ENCODE measurements around the gene CFAP77. TPM values are rescaled to one million over a fixed set of nuclear protein-coding genes. Genes with fewer than 3 reads are reported as not detected.
"Not testable (repeated sequence)": the region's sequence is repeated elsewhere in the genome, so short reads cannot be mapped to it uniquely, and the experiment has no call there.

Gene CFAP77
- polyA plus RNA-seq, 3 donors = not detected

DNA sequence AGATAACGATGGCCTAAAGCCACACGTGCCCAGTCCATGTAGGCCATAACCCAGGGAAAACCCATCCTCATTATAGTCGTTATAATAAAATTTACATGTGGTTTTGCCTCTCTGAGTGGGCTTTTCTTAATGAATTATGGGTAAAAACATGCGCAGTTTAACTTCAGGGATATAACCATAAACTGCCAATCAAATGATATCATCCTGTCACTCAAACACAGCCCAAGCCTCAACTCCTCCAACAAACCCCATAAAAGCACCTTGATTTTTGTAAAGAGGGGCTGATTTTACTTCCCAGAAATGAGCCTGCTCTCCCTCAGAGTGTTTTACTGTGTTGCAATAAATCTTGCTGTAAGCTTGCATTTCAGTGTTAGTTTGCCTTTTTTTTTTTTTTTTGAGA is 39.4 kb upstream of the CFAP77 start:
- Histone ChIP-seq H3K27me3 (ENCODE audit: control insufficient read depth in 2 of 2, insufficient read depth in 2 of 2, low read length in 2 of 2) (no peaks in the 10 kb centered on the region), H3K9me3 (replicated peaks in 1 of 2; ENCODE audit: control insufficient read depth in 1 of 2, insufficient read depth in 1 of 2, low read length in 2 of 2) (no peaks in the 10 kb centered on the region), H3K4me1 (ENCODE audit: control insufficient read depth in 1 of 2, insufficient read depth in 2 of 2, low read length in 2 of 2) (peaks cover 74 to 90% of the 10 kb centered on the region in 2 donors), H3K4me2 (replicated peaks; ENCODE audit: extremely low read depth, low read length, poor library complexity, severe bottlenecking) (no peak overlapping the region), H2AFZ (ENCODE audit: insufficient read depth, low read depth, low read length, poor library complexity, severe bottlenecking) (no peak overlapping the region), H3K27ac (ENCODE audit: low read depth in 1 of 2, low read length in 2 of 2) (peak overlapping the region; percentile 43 to 58), H3K36me3 (replicated peaks in 1 of 2; ENCODE audit: control insufficient read depth in 1 of 2, insufficient read depth in 2 of 2, low read length in 2 of 2) (peaks cover 7 to 9% of the 10 kb centered on the region in 2 donors), H4K20me1 (ENCODE audit: insufficient read depth, low read length) (no peaks in the 10 kb centered on the region), H3K9ac (ENCODE audit: insufficient read depth, low read length, poor library complexity, severe bottlenecking) (no peak overlapping the region), H3K79me2 (ENCODE audit: insufficient read depth, low read length) (no peaks in the 10 kb centered on the region), H3K4me3 (replicated peaks in 1 of 3; ENCODE audit: low read depth in 2 of 3, low read length in 3 of 3) (no peak overlapping the region)
- Mint-ChIP-seq H3K4me1 (peaks cover 89% of the 10 kb centered on the region), H3K27me3 (ENCODE audit: low read depth in 3 of 3) (peaks cover 0 to 4% (median 4%) of the 10 kb centered on the region in 3 donors), H3K36me3 (peaks cover 5 to 11% of the 10 kb centered on the region in 2 donors), H3K27ac (peak overlapping the region; percentile 80 to 99 (median 87)), H3K9me3 (peaks cover 0 to 5% (median 0%) of the 10 kb centered on the region in 7 donors), H3K4me3 (no peak overlapping the region)
- WGBS (ENCODE audit: insufficient coverage) = no CpG with 5 or more reads among the region's 4 CpGs
- intact Hi-C loops (cut with micrococcal nuclease) = no loop called here
- TF ChIP-seq, protein P1, sequence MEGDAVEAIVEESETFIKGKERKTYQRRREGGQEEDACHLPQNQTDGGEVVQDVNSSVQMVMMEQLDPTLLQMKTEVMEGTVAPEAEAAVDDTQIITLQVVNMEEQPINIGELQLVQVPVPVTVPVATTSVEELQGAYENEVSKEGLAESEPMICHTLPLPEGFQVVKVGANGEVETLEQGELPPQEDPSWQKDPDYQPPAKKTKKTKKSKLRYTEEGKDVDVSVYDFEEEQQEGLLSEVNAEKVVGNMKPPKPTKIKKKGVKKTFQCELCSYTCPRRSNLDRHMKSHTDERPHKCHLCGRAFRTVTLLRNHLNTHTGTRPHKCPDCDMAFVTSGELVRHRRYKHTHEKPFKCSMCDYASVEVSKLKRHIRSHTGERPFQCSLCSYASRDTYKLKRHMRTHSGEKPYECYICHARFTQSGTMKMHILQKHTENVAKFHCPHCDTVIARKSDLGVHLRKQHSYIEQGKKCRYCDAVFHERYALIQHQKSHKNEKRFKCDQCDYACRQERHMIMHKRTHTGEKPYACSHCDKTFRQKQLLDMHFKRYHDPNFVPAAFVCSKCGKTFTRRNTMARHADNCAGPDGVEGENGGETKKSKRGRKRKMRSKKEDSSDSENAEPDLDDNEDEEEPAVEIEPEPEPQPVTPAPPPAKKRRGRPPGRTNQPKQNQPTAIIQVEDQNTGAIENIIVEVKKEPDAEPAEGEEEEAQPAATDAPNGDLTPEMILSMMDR (IDR thresholded peaks at IDR 0.05) = no peak
- peak in 2 of 3 donors; percentile 31 to 40 for DNase-seq

DNA sequence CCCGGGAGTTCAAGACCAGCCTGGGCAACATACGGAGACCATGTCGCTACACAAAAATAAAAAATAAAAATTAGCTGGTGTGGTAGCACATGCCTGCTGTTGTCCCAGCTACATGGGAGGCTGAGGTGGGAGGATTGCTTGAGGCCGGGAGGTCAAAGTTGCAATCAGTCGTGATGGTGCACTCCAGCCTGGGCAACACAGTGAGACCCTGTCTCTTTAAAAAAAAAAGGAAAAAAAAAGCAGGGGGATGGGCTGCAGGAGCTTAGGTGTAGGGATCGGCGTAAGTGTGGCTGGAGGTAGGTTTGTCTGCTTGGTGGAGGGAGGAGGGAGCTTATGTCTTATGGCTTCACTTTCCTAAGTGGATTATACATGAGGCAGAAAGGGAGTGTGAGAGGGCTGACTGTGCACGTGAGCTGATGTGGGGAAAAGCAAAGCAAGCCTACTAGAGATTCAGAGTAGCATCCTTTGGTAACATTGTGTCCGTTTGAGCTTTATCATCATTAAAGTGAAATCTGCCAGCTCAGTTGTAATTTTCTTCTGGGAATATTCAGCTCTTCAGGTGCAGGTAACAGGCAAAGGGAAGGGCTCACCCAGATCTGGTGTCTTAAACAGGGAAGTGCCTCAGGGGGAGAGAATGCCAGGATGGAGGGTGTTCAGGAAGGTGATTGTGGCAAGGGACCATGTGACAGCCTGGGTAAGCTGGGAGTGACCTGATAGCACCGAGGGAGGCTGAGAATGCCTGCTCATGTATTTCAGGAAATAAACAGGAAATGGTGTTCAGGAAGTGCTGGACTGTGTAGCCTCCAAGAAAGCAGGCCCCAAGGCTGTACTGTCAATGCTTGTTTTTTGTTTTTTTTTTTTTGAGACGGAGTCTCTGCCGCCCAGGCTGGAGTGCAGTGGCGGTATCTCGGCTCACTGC is 37.6 kb upstream of the CFAP77 start:
- peaks cover 58 to 72% of the 10 kb centered on the region in 2 donors for H3K4me1 ChIP-seq (ENCODE audit: control insufficient read depth in 1 of 2, insufficient read depth in 2 of 2, low read length in 2 of 2)
- H3K27me3 Mint-ChIP-seq (ENCODE audit: low read depth in 3 of 3) = peaks cover 0 to 4% (median 2%) of the 10 kb centered on the region in 3 donors

DNA sequence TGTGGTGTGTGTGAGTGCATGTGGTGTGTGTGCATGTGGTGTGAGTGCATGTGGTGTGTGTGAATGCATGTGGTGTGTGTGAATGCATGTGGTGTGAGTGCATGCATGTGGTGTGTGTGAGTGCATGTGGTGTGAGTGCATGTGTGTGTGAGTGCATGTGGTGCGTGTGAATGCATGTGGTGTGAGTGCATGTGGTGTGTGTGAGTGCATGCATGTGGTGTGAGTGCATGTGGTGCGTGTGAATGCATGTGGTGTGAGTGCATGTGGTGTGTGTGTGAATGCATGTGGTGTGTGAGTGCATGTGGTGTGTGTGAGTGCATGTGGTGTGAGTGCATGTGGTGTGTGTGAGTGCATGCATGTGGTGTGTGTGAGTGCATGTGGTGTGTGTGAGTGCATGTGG is 32.2 kb upstream of the CFAP77 start:
- H3K4me3 Mint-ChIP-seq; intact Hi-C loops (cut with micrococcal nuclease); H3K27me3 Mint-ChIP-seq (ENCODE audit: low read depth in 3 of 3); H2AFZ ChIP-seq (ENCODE audit: insufficient read depth, low read depth, low read length, poor library complexity, severe bottlenecking); H4K20me1 ChIP-seq (ENCODE audit: insufficient read depth, low read length); H3K9me3 ChIP-seq (replicated peaks in 1 of 2; ENCODE audit: control insufficient read depth in 1 of 2, insufficient read depth in 1 of 2, low read length in 2 of 2); DNase-seq; H3K27ac Mint-ChIP-seq; H3K27me3 ChIP-seq (ENCODE audit: control insufficient read depth in 2 of 2, insufficient read depth in 2 of 2, low read length in 2 of 2); H3K4me3 ChIP-seq (replicated peaks in 1 of 3; ENCODE audit: low read depth in 2 of 3, low read length in 3 of 3); H3K27ac ChIP-seq (ENCODE audit: low read depth in 1 of 2, low read length in 2 of 2); H3K4me2 ChIP-seq (replicated peaks; ENCODE audit: extremely low read depth, low read length, poor library complexity, severe bottlenecking); H3K9ac ChIP-seq (ENCODE audit: insufficient read depth, low read length, poor library complexity, severe bottlenecking); H3K9me3 Mint-ChIP-seq: not testable (repeated sequence)
- Histone ChIP-seq H3K4me1 (ENCODE audit: control insufficient read depth in 1 of 2, insufficient read depth in 2 of 2, low read length in 2 of 2) (peaks cover 39 to 45% of the 10 kb centered on the region in 2 donors), H3K79me2 (ENCODE audit: insufficient read depth, low read length) (peaks cover 11% of the 10 kb centered on the region), H3K36me3 (replicated peaks in 1 of 2; ENCODE audit: control insufficient read depth in 1 of 2, insufficient read depth in 2 of 2, low read length in 2 of 2) (peaks cover 39 to 50% of the 10 kb centered on the region in 2 donors)
- peaks cover 21 to 25% of the 10 kb centered on the region in 2 donors for H3K36me3 Mint-ChIP-seq
- WGBS (ENCODE audit: insufficient coverage) = 100% methylated on average over 2 of the region's 2 CpGs
- peaks cover 36% of the 10 kb centered on the region for H3K4me1 Mint-ChIP-seq

More for the DNA sequence above, 37.6 kb upstream of the CFAP77 start:
- H3K4me1 Mint-ChIP-seq = peaks cover 71% of the 10 kb centered on the region
- H4K20me1 ChIP-seq (ENCODE audit: insufficient read depth, low read length) = no peaks in the 10 kb centered on the region
- peak overlapping the region; percentile 94 to 99 (median 97) for H3K27ac Mint-ChIP-seq
- H3K36me3 Mint-ChIP-seq = peaks cover 11 to 14% of the 10 kb centered on the region in 2 donors
- H3K9me3 Mint-ChIP-seq = peaks cover 0 to 5% (median 0%) of the 10 kb centered on the region in 7 donors
- H3K9me3 ChIP-seq (replicated peaks in 1 of 2; ENCODE audit: control insufficient read depth in 1 of 2, insufficient read depth in 1 of 2, low read length in 2 of 2) = no peaks in the 10 kb centered on the region
- H3K4me2 ChIP-seq (replicated peaks; ENCODE audit: extremely low read depth, low read length, poor library complexity, severe bottlenecking) = peak overlapping the region; percentile 69
- WGBS (ENCODE audit: insufficient coverage) = 20% methylated on average over 7 of the region's 14 CpGs
- peaks cover 23 to 27% of the 10 kb centered on the region in 2 donors for H3K36me3 ChIP-seq (replicated peaks in 1 of 2; ENCODE audit: control insufficient read depth in 1 of 2, insufficient read depth in 2 of 2, low read length in 2 of 2)
- H3K9ac ChIP-seq (ENCODE audit: insufficient read depth, low read length, poor library complexity, severe bottlenecking) = peak overlapping the region; percentile 46
- H2AFZ ChIP-seq (ENCODE audit: insufficient read depth, low read depth, low read length, poor library complexity, severe bottlenecking) = peak overlapping the region; percentile 65
- peak overlapping the region; percentile 87 for H3K27ac ChIP-seq (ENCODE audit: low read depth in 1 of 2, low read length in 2 of 2)
- TF ChIP-seq, protein P1 (IDR thresholded peaks at IDR 0.05) = no peak
- no peaks in the 10 kb centered on the region for H3K27me3 ChIP-seq (ENCODE audit: control insufficient read depth in 2 of 2, insufficient read depth in 2 of 2, low read length in 2 of 2)
- H3K4me3 ChIP-seq (replicated peaks in 1 of 3; ENCODE audit: low read depth in 2 of 3, low read length in 3 of 3) = peak overlapping the region in 1 of 3 experiments; percentile 48
- no peaks in the 10 kb centered on the region for H3K79me2 ChIP-seq (ENCODE audit: insufficient read depth, low read length)
- peak; percentile 82 to 93 (median 92) for DNase-seq
- H3K4me3 Mint-ChIP-seq = peak overlapping the region; percentile 67 to 90
- intact Hi-C loops (cut with micrococcal nuclease) = no loop called here
